Measurements from ENCODE around the gene ADSL.

DNA sequence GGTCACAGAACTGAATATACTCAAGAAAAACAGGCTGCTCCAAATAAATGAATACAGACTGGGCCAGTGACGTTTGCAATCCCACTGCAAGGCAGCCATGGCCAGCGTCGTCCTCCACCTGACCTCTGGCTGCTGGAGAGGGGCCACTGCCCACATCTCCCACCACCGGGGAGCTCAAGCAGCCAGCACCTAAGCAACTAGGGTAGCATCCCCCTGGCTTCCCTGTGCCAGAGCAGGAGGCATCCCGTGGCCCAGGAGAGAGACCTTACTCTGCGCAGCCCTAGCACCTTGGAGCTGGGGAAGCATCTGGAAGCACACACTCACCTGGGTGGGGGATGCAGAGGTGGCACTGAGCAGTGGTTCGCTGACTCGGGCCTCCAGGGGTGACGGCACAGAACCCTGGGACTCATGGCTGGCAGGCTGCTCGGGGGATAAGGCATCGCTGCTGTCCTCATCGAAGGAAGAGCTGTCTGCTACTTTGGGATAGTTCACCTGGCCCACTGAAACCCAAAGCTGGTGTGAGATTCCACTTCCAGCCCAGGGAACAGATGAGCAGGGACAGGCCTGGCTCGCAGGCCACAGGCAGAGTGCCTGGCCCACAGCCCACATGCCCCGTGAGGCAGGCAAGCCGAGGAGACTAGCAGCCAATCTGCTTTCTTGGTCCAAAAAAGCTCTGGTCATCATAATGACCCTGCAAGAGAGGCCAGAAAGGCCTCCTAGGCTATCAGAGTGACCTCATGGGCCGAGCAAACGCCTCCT is 77.8 kb downstream of the ADSL start:
- TF ChIP-seq, protein P1, sequence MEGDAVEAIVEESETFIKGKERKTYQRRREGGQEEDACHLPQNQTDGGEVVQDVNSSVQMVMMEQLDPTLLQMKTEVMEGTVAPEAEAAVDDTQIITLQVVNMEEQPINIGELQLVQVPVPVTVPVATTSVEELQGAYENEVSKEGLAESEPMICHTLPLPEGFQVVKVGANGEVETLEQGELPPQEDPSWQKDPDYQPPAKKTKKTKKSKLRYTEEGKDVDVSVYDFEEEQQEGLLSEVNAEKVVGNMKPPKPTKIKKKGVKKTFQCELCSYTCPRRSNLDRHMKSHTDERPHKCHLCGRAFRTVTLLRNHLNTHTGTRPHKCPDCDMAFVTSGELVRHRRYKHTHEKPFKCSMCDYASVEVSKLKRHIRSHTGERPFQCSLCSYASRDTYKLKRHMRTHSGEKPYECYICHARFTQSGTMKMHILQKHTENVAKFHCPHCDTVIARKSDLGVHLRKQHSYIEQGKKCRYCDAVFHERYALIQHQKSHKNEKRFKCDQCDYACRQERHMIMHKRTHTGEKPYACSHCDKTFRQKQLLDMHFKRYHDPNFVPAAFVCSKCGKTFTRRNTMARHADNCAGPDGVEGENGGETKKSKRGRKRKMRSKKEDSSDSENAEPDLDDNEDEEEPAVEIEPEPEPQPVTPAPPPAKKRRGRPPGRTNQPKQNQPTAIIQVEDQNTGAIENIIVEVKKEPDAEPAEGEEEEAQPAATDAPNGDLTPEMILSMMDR (conservative IDR thresholded peaks at IDR 0.05; ENCODE audit: low read length): no peak
- TF ChIP-seq EZH2phosphoT487 (IDR thresholded peaks at IDR 0.05; ENCODE audit: borderline replicate concordance, low read depth, low read length): no peak
